SK-N-MC (cell line): ENCODE results near the gene CSNK1A1.

Experiments used
- EZH2 ChIP-seq: fragments of 200-600 bp; sonication (generic); IDR thresholded peaks from one replicate; pipeline ENCODE4 v1.6.1; 2017; ENCODE audit warnings: antibody characterized with exemption
- POLR2AphosphoS5 ChIP-seq: IDR thresholded peaks from 2 replicates; pipeline ENCODE4 v1.6.1; 2012; ENCODE audit warnings: mild to moderate bottlenecking, low read depth, low read length, borderline replicate concordance

GRCh38 chr5:149593370-149593769 is 42.1 kb upstream of the CSNK1A1 start:
- TF ChIP-seq POLR2AphosphoS5 (no peak), EZH2 (no peak)
